Measurements from ENCODE around the gene SLC9A2.
A peak's percentile ranks its signal among the peaks of the same experiment; 100 is the strongest.

SLC9A2 gene

DNA sequence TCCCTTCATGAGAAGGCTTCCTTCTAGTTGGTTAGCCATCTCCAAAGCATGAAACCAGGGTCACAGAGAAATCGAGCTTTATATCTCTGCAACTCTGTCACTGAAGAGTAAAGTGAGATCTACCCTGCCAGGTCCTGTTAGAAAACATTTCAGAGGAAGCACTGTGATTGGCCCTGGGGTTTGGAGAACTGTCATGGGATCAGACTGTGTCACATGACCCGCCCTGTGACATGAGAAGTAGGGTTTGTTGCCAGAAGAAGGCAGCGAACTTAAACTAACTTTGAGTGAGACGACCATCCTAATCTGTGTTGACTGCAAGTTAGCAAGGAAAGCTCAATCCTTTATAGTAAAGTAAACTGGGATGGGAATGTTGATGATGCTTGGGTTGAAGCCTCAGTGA is 55.5 kb downstream of the SLC9A2 start:
- DNase-seq (ENCODE audit: low spot score) = no peak

DNA sequence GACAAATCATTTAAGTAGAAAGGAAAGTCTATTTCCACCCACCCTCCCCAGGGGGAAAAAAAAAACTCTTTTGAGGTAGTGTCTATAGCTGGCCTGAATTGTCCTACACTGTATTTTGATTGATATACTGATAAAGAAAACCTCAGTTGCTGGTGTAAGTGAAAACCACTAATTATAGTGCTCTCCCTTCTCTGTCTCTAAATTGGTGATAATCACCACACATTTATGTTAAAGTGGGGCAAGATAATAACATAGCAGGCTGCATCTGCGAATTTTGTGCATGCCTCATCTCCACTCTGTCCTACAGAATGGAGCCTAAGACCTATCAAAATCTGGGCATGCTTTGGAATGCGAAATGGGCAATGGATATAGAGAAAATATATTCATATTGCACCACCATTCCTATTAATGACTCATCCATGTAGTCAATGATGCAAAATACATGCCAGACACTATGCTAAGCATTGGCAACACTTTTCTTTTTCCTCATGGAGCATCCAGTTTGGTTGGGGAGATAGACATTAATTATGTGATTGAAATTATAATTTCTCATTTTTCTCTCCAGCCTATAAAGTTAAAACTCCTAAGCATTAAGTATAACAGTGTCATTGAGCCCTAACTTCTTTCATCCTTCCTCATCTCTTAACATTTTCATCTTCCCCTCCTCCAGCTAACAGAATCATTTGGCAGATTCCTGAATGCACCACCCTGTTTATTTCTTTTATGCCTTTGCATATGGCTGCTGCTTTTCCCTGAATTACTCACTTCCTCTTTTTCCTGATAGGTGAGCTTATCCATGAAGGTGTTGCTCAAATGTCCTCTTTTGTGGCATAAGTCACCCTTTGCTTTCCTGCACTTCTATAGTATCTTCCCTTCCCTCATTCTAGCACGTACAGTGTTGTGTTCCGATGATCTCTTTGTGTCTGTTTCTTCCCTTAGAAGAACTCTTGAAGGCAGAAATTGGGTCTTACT is 58.2 kb downstream of the SLC9A2 start:
- no peak for DNase-seq (ENCODE audit: low spot score)

DNA sequence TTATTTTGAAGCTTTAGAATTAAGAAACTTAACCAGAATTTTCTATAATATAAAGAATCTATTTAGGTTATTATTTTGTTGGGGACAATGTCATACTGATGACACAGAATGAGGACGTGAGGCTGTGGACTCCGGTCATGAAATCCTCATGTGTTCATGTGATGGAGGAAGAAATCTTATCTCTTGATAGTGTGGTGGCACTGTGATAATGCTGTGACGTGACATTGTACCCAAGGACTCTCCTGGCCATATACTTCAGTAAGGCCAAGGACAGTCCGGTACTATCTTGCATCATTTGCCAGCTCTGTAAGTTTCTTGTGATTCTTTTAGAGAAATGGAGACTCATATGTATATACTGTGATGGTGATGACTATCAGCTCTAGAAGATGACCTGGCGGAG is 59.1 kb downstream of the SLC9A2 start:
- DNase-seq (ENCODE audit: low spot score) = no peak

DNA sequence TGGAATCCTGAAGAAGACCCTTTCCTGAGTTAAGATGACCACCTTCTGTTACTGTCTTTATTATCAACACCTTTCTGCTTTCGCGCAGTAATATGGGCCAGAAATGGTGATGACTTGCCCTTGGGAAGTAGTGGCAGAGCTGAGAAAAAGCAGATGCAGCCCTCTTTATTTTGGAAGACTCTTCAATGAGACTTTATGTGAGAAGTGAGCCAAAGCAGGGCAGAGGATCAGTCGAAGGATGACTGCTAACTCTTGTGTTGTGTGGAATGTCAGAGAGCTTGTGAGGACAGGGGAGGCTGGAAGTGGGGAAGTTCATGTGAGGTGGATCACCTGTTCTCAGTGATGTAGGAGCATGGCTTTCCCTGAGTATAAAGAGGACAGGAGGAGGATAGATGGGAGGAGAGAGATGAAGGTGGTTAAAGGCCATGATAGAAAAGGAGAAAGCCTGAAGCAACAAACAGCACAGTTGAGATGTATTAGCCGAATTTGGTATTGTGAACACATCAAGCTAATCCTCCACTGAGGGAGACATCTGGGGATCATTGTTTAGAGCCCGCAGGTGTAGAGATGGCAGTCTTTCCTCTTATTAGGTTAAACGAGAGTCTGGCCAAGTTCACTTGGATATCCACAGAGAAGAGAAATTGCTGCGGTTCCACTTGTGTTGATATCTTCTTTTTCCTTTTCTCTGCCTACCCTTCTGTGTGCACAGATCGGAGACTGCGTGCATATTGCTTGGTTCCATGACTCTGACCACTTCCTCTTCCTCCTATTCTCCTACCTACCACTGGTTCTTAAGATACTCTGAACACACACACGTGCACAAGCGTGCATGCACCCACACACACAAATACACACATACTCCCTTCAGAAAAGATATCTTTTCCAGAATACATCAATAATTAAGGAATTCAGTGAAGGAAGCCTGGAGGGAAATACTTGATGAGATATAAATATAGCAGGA is 67.4 kb downstream of the SLC9A2 start:
- DNase-seq (ENCODE audit: low spot score) = no peak

DNA sequence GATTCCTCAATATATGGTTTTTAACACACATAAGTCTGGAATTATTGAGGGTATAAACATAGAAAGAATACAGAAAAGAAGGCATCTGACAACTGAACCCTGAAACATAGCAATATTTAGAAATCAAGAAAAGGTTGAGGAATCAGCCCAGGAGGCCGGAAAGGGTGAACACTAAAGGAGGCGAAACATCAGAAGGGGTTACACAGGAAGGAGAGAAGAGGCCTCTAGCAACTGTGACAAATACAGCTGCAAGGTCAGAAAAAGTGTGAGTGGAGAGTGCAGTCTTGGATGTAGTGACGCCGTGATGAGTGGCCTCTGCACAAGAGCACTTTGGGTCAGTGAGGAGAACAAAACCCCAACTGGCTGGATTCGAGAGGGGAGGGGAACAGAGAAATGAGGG is 70.7 kb downstream of the SLC9A2 start:
- DNase-seq (ENCODE audit: low spot score) = no peak

DNA sequence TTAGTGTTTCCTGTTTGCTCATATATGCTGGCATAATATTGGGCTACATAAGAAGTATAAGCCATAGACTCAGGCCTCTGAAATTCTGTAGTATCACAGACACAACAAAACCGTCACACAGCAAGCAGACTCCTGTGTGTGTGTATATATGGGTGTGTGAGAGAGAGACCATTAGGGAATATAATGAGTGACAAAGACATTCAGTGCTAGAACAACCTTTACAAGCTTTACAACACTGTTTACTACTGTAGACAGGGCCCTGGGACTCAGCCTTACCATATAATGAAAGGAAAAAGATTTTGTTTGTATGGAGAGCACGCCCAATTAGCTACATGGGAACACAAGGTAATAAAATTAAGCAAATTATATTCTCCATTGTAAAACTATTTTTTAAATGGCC is 77.1 kb downstream of the SLC9A2 start:
- no peak for DNase-seq (ENCODE audit: low spot score)

DNA sequence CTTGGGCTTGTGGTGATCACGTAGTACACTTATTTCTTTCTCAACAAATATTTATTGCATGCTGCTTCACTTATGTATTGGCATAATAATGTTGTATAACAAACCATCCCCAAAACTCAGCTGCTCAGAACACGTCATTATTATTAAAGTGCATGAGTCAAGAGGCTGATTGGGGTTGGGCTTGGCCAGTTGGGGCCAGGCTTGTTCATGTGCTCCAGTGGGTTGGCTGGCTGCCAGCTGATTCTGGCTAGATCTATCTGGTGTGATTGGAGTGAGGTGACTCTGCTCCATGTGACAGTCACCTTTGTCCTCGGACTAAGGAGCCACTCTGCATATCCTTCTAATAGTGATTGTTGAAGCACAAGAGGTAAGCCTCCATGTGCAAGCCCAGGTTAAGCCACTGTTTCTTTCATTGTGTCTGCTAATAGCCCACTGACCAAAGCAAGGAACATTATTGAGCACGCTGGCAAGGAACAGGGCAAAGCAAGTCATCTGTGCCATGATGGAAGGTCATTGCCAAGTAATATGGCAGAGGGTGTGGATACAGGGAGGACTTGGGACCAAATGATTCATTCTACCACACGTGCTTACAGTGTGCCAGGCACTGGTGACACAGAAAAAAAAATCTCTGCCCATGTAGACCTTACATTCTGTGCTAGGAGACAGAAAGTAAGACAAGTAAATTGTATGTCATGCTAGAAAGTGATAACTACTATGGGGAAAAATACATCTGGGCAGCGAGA is 79.2 kb downstream of the SLC9A2 start:
- DNase-seq (ENCODE audit: low spot score) = no peak

DNA sequence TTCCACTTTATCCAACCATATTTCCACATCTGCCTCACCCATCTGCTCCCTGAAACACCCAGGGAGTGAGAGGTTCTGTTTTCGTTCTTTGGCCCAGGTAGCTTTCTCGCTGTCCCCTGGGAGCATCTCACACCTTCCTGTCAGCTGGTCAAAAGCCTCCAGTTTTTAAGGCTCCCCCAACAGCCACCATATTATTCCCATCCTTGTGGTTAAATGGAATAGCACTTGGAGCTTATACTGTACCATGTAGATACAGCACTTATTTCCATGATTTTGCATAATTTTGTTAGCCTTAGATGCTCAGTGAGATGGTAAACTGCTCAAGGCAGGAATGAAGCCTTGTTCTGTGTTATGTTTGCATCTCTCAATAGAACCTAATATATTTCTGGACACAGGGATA is 84.0 kb downstream of the SLC9A2 start:
- no peak for DNase-seq (ENCODE audit: low spot score)

DNA sequence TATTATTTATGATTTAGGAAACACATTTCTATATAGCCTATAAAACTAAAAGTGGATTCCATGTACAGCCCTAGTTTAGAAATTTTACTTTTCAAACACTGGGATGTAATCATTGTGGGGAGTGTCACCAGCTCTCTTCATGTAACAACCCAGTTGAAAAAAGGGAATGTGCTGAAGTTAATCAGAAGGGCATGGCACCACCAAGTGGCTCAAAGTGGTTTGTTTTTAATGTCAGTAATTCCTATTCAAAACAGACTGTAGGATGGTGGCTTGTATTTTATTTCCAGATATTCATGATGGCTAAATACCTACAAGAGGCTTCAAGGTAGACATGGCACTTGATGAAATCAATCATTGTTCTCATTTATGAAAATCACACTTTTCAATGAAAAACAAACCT is 84.4 kb downstream of the SLC9A2 start:
- peak; percentile 6 for DNase-seq (ENCODE audit: low spot score)

DNA sequence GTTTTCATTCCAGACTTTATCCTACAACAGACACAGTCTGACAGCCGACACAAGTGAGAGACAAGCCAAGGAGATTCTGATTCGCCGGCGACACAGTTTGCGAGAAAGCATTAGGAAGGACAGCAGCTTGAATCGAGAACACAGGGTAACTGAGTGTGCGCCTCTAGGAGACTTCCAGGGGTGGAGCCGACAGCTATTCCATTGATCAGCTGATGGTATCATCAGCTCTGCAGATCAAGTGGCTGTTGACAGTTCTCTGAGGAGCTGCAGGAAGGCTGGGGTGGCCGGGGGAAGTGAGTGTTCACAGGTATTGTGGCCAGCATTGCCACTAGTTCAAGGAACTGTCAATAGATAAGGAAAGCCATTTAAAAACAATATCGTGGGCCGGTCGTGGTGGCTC is 85.2 kb downstream of the SLC9A2 start:
- DNase-seq (ENCODE audit: low spot score) = no peak

DNA sequence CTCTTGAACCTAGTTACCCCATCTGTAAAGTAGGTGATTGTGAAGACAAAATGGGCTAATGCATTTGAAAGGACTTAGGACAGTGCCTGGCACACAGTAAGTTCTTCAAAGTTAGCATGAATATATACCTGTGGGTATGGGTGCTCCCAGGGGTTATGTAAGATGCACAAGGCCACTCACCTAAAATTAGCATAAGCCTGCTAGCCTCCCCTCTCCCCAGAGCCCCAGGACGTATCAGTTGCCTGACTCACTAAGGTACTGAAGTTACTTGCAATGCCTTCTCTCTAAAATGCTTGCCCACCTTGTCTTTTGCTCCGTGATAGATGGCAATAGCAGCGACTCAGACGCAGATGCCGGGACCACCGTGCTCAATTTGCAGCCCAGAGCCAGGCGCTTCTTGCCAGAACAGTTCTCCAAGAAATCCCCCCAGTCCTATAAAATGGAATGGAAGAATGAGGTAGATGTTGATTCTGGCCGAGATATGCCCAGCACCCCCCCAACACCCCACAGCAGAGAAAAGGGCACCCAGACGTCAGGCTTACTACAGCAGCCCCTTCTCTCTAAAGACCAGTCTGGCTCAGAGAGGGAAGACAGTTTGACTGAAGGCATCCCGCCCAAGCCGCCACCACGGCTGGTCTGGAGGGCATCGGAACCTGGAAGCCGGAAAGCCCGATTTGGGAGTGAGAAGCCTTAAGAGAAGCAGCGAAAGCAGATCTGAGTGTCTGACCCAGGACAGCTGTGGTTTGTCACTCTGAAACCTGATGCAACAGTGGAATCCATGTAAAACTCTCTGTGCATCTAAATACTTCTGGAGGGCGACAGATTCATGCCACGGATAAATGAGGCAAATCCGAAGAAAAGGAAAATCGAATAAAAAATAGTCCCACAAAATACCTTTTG is 88.7 kb downstream of the SLC9A2 start:
- no peak for DNase-seq (ENCODE audit: low spot score)

DNA sequence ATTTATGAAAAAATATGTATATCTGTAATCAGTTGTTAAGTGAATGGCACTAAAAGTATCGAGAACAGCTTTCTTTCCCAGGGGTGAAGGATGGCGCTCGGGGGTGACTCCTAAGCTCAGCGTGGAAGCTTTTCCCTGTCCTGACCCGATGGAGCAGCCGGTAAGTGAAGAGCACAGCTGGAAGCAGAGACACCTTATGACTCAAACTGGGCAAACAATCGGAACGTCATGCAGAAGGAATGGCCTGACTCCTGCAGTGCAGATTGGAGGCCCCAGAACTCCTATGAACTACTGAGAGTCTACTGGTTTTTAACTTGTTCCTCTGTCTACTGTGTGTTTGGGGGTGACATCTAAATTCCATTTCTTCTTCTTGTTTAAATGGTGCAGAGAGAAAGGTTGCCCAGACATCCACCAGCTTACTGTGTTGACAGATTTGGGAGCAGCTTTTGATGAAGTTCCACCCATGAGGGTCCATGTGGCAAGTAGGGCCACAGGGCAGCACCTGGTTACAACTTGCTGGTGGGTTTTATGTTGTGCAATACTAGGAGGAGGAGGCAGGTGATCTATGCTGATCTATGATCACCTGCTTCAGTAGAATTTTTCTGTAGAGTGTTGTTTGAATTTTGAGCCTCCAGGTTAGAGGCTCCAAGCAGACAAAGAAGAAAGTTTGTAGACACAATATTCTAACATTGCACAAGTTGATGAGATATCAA is 89.7 kb downstream of the SLC9A2 start:
- no peak for DNase-seq (ENCODE audit: low spot score)

DNA sequence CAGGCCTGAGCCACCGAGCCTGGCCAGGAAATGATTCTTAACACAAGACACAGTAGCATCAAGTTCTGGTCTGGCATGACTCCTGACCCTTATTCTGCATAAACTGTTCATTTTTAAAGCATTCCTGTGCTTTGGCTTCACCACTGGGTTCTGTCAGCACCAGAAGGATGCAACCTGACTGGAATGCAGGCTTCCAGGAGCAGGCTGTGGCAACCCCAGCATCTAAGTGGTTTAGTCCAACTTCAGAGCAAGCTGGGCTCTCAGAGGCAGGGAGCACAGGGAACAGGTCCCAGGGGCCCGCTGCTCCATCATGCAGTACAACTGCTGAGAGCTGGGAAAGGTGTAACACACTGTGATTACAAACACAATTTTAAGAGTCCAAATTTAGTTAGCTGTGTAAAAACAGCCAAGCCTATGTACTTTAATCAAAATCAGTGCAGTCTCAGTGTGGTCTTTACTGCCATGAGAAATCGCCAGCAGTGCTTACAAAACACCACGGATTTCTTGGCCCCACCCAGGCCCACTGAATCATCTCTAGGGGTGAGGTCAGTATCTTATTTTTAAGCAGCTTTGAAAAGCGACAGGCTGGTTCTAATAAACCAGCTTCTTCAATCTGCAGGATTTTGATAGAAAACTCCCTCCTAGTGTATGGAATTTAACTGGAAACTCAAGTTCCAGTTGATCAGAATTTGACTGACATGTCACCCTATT is 98.1 kb downstream of the SLC9A2 start:
- no peak for DNase-seq (ENCODE audit: low spot score)

DNA sequence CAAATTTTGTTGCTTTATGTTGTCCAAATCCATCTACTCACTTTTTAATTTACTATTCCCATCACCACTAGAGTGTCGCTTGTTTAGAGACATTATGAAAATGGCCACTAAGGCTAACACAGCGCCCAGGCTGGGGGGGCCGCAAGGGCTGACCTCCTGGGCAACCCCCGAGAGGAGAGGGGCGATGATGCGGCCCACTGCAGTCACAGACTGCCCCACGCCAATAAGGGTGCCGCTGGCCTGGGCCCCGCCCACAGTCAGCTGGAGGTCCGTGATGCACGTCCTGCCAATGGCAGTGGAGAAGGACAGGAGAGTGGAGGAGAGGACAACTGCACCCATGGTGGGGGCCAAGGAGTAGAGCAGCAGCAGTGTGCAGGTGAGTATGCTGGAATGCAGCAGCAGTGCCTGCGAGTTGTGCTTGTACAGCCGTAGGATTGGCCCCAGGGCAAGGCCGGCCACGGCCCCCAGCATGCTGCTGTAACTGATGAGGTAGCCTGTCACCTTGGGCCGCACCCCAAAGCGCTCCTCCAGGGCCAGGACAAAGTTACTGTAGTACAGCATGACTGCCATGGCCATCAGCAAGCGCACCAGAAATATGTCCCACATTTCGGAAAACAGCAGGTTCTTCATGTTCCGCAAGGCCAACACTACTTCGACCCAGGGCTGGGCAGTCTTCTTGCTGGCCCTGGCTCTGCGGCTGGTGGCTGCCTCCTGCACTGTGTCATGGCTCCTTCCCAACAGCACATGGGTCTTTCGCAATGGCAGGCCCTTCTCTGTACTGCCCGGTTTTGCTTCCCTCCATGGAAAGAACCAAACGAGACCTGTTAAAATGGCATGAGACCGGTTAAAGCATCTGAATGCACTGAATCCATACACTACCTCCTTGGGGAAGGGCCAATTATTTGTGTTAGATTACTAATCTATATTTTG is 99.3 kb downstream of the SLC9A2 start:
- no peak for DNase-seq (ENCODE audit: low spot score)

DNA sequence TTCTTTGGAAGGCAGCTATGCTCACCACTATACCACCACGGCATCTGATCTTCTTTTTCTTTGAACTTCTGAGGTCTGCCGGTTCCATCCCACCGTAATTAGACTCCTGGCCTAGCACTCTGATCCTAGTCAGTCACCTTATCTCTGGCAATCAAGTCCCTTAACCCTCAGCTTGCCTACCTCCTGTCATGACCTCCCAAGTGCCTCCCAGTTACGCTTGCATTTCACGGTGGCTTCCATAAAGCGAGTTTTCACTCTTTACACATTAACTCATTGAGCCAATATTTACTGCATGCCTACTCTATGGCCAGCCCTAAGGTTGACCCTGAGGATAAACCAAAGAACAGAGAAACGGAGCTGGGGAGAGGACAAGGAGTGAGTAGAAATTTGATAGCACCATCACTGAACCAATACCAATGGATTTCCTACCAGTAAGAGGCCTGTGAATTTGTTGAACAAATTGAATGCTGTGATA is 104.7 kb downstream of the SLC9A2 start:
- DNase-seq (ENCODE audit: low spot score) = no peak

DNA sequence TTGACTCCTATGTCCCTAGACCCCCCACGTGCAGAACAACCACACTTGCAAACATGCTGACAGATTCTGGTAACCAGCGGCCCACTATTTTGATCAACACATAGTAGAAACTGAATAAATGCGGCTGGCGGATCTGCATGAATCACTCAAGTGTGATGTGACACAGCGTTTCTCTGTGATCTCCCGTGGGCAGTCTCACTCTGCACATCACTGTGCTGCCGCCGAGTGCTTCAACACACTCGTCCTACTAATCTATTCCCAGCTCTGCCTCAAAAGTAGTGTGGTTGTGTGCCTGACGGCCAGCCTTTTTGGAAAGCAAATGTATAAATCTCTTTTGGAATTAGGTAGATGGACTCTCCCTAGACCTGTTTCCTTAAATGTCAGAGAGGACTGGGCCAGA is 105.2 kb downstream of the SLC9A2 start:
- no peak for DNase-seq (ENCODE audit: low spot score)

DNA sequence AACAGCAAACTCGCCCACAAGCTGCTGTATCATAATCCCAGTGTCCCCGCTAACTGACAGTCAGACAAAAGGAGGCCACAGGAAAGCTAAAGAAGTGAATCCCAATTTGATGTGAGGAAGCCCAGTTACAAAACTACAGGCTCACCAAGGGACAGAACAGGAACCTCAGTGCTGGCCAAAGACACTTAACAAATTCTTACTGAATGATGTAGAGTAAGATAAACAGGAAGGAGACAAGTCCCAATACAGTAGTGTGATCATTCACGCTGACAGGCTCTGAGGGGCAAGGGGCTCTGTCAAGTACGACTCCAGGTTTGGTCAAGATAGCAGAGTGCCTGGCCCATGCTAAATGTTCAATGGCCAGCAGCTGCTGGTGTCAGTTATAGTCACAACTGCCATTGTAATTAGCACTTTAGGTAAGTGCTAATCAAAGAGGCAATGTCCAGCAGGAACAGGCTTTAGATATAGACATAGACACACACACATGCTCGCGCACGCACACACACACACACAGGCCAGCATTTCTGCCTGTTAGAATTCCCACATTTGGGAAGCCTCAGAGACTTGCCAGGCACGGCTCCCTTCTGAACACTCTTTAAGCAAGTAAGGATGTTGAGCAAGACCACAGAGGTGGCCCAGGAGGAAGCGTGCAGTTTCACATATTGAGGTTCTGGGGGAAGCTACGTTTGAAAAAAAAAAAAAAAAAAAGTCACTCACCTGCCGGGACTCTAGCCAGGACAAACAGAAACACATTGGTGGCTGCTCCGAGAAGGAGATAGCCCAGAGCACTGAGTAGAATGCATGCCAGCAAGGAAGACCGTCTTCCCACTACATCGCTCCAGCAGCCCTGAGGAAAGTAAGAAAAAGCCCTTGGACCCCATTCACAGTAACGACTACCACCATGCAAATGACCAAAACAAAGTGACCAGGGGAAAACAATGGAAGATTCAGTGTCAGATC is 107.1 kb downstream of the SLC9A2 start:
- no peak for DNase-seq (ENCODE audit: low spot score)

Measured in germinal center (tissue), 1 donor.